Measurements from ENCODE around the gene CREBRF. TPM values are rescaled to one million over a fixed set of nuclear protein-coding genes. Genes with fewer than 3 reads are reported as not detected.
A peak's percentile ranks its signal among the peaks of the same experiment; 100 is the strongest.
"Not testable (repeated sequence)": the region's sequence is repeated elsewhere in the genome, so short reads cannot be mapped to it uniquely, and the experiment has no call there.

CREBRF gene
- total RNA-seq, 1 donor from 2014 or later: 34.4 TPM

GRCh38 chr5:173144200-173145176 lies 88.3 kb downstream of the CREBRF start, which contains the start of gene BNIP1:
Gene BNIP1 (plus strand): TSS chr5:173144531. CDS start chr5:173144546, 15 bp downstream.
- peak in 1 of 2 donors; percentile 91 for DNase-seq (ENCODE audit: extremely low spot score in 2 of 2)
- Histone ChIP-seq H3K27ac (peak within 1 kb of the TSS; percentile 84), H3K36me3 (peaks cover 0 to 6% of the 10 kb centered on the region in 2 donors), H3K4me1 (peaks cover 9% of the 10 kb centered on the region), H3K27me3 (no peaks in the 10 kb centered on the region), H3K4me3 (peak within 1 kb of the TSS; percentile 55 to 65), H3K9me3 (no peaks in the 10 kb centered on the region)
- no peak for TF ChIP-seq POLR2A (IDR thresholded peaks at IDR 0.05)
- peak; percentile 84 to 91 (median 88) for TF ChIP-seq CTCF (IDR thresholded peaks at IDR 0.05)
- peak; percentile 89 for TF ChIP-seq POLR2AphosphoS5 (IDR thresholded peaks at IDR 0.05; ENCODE audit: insufficient read depth in 1 of 2, low read depth in 1 of 2)
- intact Hi-C loops (cut with DNase I): loop anchor here (10.0 kb wide), 2 partner anchors 160 to 430 kb away; partner anchors contain the start of gene ATP6V0E1

GRCh38 chr5:173148354-173148753 lies 92.2 kb downstream of the CREBRF start:
- TF ChIP-seq CTCF (IDR thresholded peaks at IDR 0.05) (no peak), POLR2A (IDR thresholded peaks at IDR 0.05) (no peak), POLR2AphosphoS5 (IDR thresholded peaks at IDR 0.05; ENCODE audit: insufficient read depth in 1 of 2, low read depth in 1 of 2) (no peak)
- Histone ChIP-seq H3K9me3 (no peaks in the 10 kb centered on the region), H3K36me3 (peaks cover 0 to 12% of the 10 kb centered on the region in 2 donors), H3K4me3 (no peak overlapping the region), H3K27me3 (no peaks in the 10 kb centered on the region), H3K4me1 (peaks cover 9% of the 10 kb centered on the region), H3K27ac (no peak overlapping the region)
- intact Hi-C loops (cut with DNase I): loop anchor here (10.0 kb wide), 2 partner anchors 164 to 434 kb away; partner anchors contain the start of gene ATP6V0E1
- no peak for DNase-seq (ENCODE audit: extremely low spot score in 2 of 2)

- peaks cover 0 to 41% of the 10 kb centered on the region in 2 donors for H3K36me3 ChIP-seq
These were observed 96.4 kb downstream of the CREBRF start for GRCh38 chr5:173152547-173152946.

GRCh38 chr5:173153842-173154241 lies 97.7 kb downstream of the CREBRF start:
- Histone ChIP-seq H3K36me3 (peaks cover 0 to 52% of the 10 kb centered on the region in 2 donors), H3K27me3 (no peaks in the 10 kb centered on the region), H3K4me1 (no peaks in the 10 kb centered on the region), H3K4me3 (no peak overlapping the region), H3K27ac (no peak overlapping the region), H3K9me3 (no peaks in the 10 kb centered on the region)
- DNase-seq (ENCODE audit: extremely low spot score in 2 of 2): no peak
- intact Hi-C loops (cut with DNase I): no loop called here
- TF ChIP-seq POLR2A (IDR thresholded peaks at IDR 0.05) (no peak), CTCF (IDR thresholded peaks at IDR 0.05) (no peak)

More at GRCh38 chr5:173152547-173152946, 96.4 kb downstream of the CREBRF start:
- Histone ChIP-seq H3K4me1 (no peaks in the 10 kb centered on the region), H3K27ac (no peak overlapping the region), H3K27me3 (no peaks in the 10 kb centered on the region), H3K9me3 (no peaks in the 10 kb centered on the region), H3K4me3 (no peak overlapping the region)
- DNase-seq (ENCODE audit: extremely low spot score in 2 of 2): no peak
- TF ChIP-seq POLR2A (IDR thresholded peaks at IDR 0.05): no peak
- no peak for TF ChIP-seq CTCF (IDR thresholded peaks at IDR 0.05)
- TF ChIP-seq POLR2AphosphoS5 (IDR thresholded peaks at IDR 0.05; ENCODE audit: insufficient read depth in 1 of 2, low read depth in 1 of 2): no peak
- intact Hi-C loops (cut with DNase I): no loop called here

GRCh38 chr5:173154619-173155018 lies 98.5 kb downstream of the CREBRF start:
- H3K27ac ChIP-seq; H3K9me3 ChIP-seq; H3K4me1 ChIP-seq; intact Hi-C loops (cut with DNase I); H3K27me3 ChIP-seq; H3K4me3 ChIP-seq; DNase-seq (ENCODE audit: extremely low spot score in 2 of 2): not testable (repeated sequence)
- peaks cover 0 to 52% of the 10 kb centered on the region in 2 donors for H3K36me3 ChIP-seq

All from vagina (tissue), 2 donors.